B cell (primary cell): ENCODE data around the gene VWA8.

Source experiments
- CTCF ChIP-seq: fragments of 200-600 bp; IDR thresholded peaks from one replicate; pipeline ENCODE4 v1.8.0; 2022; ENCODE audit warnings: antibody characterized with exemption, mild to moderate bottlenecking
- EZH2 ChIP-seq: IDR thresholded peaks from 2 replicates; pipeline ENCODE4 v1.6.1; 2012; ENCODE audit warnings: borderline replicate concordance, low read depth, mild to moderate bottlenecking, moderate library complexity, low read length; ENCODE audit not compliant: insufficient read depth, poor library complexity, severe bottlenecking

- TF ChIP-seq CTCF (no peak), EZH2 (no peak)
Measured at GRCh38 chr13:41580345-41580744, 380.6 kb downstream of the VWA8 start.
